GM12874 (cell line): ENCODE data around the gene REPIN1.

Experiments
- CTCF ChIP-seq: IDR thresholded peaks from 2 replicates; pipeline ENCODE4 v1.5.1; 2011; ENCODE audit warnings: low read depth, mild to moderate bottlenecking, control low read depth, low read length, moderate library complexity; ENCODE audit not compliant: insufficient read depth

Gene REPIN1

GRCh38 chr7:150369748-150370501 is 1.3 kb downstream of the REPIN1 start:
- TF ChIP-seq CTCF: no peak

GRCh38 chr7:150370612-150371071 is 2.0 kb downstream of the REPIN1 start:
- TF ChIP-seq CTCF: no peak

GRCh38 chr7:150371131-150371995 is 2.7 kb downstream of the REPIN1 start:
- no peak for TF ChIP-seq CTCF

GRCh38 chr7:150371996-150372270 is 3.3 kb downstream of the REPIN1 start:
- no peak for TF ChIP-seq CTCF

- TF ChIP-seq CTCF: no peak
Observed at GRCh38 chr7:150372271-150373048, 3.8 kb downstream of the REPIN1 start.

GRCh38 chr7:150373049-150373801 is 4.6 kb downstream of the REPIN1 start:
- TF ChIP-seq CTCF: no peak
